Measurements from ENCODE around the gene SLC35F6. TPM values are rescaled to one million over a fixed set of nuclear protein-coding genes. Genes with fewer than 3 reads are reported as not detected.

SLC35F6 gene
- total RNA-seq, 2 experiments from 2014 or later: 10.4 to 15.0 TPM

DNA sequence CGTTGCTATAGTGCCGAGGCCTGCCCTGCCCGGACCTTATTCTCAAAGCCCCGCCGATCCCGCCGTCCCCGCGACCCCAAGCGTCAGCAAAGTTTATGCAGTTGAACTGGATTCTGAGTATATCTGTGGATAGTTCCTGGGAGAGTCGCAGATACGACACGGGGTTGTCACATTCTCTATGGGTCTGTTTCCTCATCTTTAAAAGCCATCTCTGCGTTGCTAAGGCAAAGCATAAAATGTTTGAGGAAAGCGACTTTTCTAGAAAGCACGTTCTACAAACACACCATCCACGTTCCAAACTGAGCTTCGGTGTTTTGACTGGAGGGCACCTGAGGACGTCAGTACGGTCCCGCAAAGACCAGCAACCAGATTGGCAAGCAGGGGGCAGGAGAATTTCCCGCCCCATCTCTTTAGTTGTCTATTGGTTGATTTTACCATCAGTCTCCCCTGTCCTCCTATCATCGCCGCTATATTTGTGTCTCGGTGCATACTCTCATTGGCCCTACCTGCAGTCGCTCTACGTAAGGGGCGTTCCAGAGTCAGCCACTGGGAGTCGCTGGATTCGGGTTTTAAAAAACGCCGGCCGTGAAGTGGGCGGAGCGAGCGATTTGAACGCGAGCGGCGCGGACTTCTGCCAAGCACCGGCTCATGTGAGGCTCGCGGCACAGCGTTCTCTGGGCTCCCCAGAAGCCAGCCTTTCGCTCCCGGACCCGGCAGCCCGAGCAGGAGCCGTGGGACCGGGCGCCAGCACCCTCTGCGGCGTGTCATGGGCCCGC is 21.5 kb downstream of the SLC35F6 start, which contains the start of gene CENPA:
Gene CENPA (plus strand): TSS at position 626 of the 776 bp plus-strand sequence. CDS start 141 bp downstream, at position 767.
- H2AFZ ChIP-seq (ENCODE audit: low read length): peak within 1 kb of the TSS; percentile 94
- peak within 1 kb of the TSS; percentile 83 for H3K4me3 ChIP-seq (ENCODE audit: low read depth, low read length, poor library complexity, severe bottlenecking)
- peaks cover 23% of the 10 kb centered on the region for H3K4me1 ChIP-seq (ENCODE audit: insufficient read depth, low read length, poor library complexity, severe bottlenecking)
- TF ChIP-seq, protein P1, sequence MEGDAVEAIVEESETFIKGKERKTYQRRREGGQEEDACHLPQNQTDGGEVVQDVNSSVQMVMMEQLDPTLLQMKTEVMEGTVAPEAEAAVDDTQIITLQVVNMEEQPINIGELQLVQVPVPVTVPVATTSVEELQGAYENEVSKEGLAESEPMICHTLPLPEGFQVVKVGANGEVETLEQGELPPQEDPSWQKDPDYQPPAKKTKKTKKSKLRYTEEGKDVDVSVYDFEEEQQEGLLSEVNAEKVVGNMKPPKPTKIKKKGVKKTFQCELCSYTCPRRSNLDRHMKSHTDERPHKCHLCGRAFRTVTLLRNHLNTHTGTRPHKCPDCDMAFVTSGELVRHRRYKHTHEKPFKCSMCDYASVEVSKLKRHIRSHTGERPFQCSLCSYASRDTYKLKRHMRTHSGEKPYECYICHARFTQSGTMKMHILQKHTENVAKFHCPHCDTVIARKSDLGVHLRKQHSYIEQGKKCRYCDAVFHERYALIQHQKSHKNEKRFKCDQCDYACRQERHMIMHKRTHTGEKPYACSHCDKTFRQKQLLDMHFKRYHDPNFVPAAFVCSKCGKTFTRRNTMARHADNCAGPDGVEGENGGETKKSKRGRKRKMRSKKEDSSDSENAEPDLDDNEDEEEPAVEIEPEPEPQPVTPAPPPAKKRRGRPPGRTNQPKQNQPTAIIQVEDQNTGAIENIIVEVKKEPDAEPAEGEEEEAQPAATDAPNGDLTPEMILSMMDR (conservative IDR thresholded peaks at IDR 0.05; ENCODE audit: low read length): no peak
- peaks cover 8% of the 10 kb centered on the region; the same call in 1 of the 2 replicates for H3K9me3 ChIP-seq (ENCODE audit: low read length)
- H3K27ac ChIP-seq (ENCODE audit: low read depth, low read length, poor library complexity, severe bottlenecking): peak within 1 kb of the TSS; percentile 73
- peak within 1 kb of the TSS; percentile 93 for H3K4me2 ChIP-seq (ENCODE audit: low read length)
- peak; percentile 99 for DNase-seq (ENCODE audit: low spot score)
- H4K20me1 ChIP-seq (ENCODE audit: insufficient read depth, low read length): no peaks in the 10 kb centered on the region
- BruUV-seq (replicated peaks): no TSS peak
- intact Hi-C loops (cut with micrococcal nuclease; ENCODE audit: unreplicated experiment): loop anchor here (2.0 kb wide), 1 partner anchor 21 kb away; the partner anchor contains the start of gene SLC35F6
- peaks cover 39% of the 10 kb centered on the region for H3K36me3 ChIP-seq (ENCODE audit: insufficient read depth, low read length)
- ChIA-PET CTCF (ENCODE audit: unreplicated experiment) (no interaction called here), POLR2A (no interaction called here)
- peaks cover 43% of the 10 kb centered on the region for H3K79me2 ChIP-seq (ENCODE audit: insufficient read depth, low read depth, low read length)
- no peaks in the 10 kb centered on the region for H3K9me2 ChIP-seq (ENCODE audit: insufficient read depth, low read length)

GRCh38 chr2:26786207-26787028 is 22.3 kb downstream of the SLC35F6 start:
- CTCF ChIA-PET (ENCODE audit: unreplicated experiment): no interaction called here
- Histone ChIP-seq H3K4me2 (ENCODE audit: low read length) (peak overlapping the region; percentile 93), H4K20me1 (ENCODE audit: insufficient read depth, low read length) (no peaks in the 10 kb centered on the region), H3K9me2 (ENCODE audit: insufficient read depth, low read length) (no peaks in the 10 kb centered on the region), H3K9me3 (ENCODE audit: low read length) (peaks cover 13% of the 10 kb centered on the region; the same call in 1 of the 2 replicates), H3K4me3 (ENCODE audit: low read depth, low read length, poor library complexity, severe bottlenecking) (peak overlapping the region; percentile 83), H2AFZ (ENCODE audit: low read length) (peak overlapping the region; percentile 55; the same call in 1 of the 2 replicates), H3K79me2 (ENCODE audit: insufficient read depth, low read depth, low read length) (peaks cover 51% of the 10 kb centered on the region), H3K4me1 (ENCODE audit: insufficient read depth, low read length, poor library complexity, severe bottlenecking) (peaks cover 23% of the 10 kb centered on the region), H3K36me3 (ENCODE audit: insufficient read depth, low read length) (peaks cover 39% of the 10 kb centered on the region), H3K27ac (ENCODE audit: low read depth, low read length, poor library complexity, severe bottlenecking) (peak overlapping the region; percentile 73)
- intact Hi-C loops (cut with micrococcal nuclease; ENCODE audit: unreplicated experiment): no loop called here
- TF ChIP-seq, protein P1 (conservative IDR thresholded peaks at IDR 0.05; ENCODE audit: low read length): no peak
- TF ChIP-seq EZH2phosphoT487 (IDR thresholded peaks at IDR 0.05; ENCODE audit: borderline replicate concordance, low read depth, low read length): no peak
- peak; percentile 53 for DNase-seq (ENCODE audit: low spot score)
- no TSS peak for BruUV-seq (replicated peaks)
- POLR2A ChIA-PET: no interaction called here
